ENCODE results near the gene MYBPC2.

Gene MYBPC2

GRCh38 chr19:50406829-50407228 lies 25.9 kb upstream of the MYBPC2 start:
- DNase-seq (ENCODE audit: extremely low read depth, insufficient read length) = no peak
- TF ChIP-seq CTCF (IDR thresholded peaks at IDR 0.05; ENCODE audit: insufficient read depth, low read length, poor library complexity, severe bottlenecking) = no peak
- H3K36me3 ChIP-seq (ENCODE audit: control insufficient read depth, insufficient read depth, low read length) = peaks cover 29% of the 10 kb centered on the region
- H3K4me3 ChIP-seq (replicated peaks; ENCODE audit: low read depth, low read length) = no peak overlapping the region
- no peaks in the 10 kb centered on the region for H3K27me3 ChIP-seq (replicated peaks; ENCODE audit: control insufficient read depth, insufficient read depth, low read length)

- no peak for DNase-seq (ENCODE audit: extremely low read depth, insufficient read length)
- Histone ChIP-seq H3K4me3 (replicated peaks; ENCODE audit: low read depth, low read length) (no peak overlapping the region), H3K27me3 (replicated peaks; ENCODE audit: control insufficient read depth, insufficient read depth, low read length) (no peaks in the 10 kb centered on the region), H3K36me3 (ENCODE audit: control insufficient read depth, insufficient read depth, low read length) (peaks cover 16% of the 10 kb centered on the region)
- no peak for TF ChIP-seq CTCF (IDR thresholded peaks at IDR 0.05; ENCODE audit: insufficient read depth, low read length, poor library complexity, severe bottlenecking)
Measured at GRCh38 chr19:50409347-50409746, 23.3 kb upstream of the MYBPC2 start.

GRCh38 chr19:50410109-50410508 lies 22.6 kb upstream of the MYBPC2 start:
- Histone ChIP-seq H3K36me3 (ENCODE audit: control insufficient read depth, insufficient read depth, low read length) (peaks cover 16% of the 10 kb centered on the region), H3K27me3 (replicated peaks; ENCODE audit: control insufficient read depth, insufficient read depth, low read length) (no peaks in the 10 kb centered on the region), H3K4me3 (replicated peaks; ENCODE audit: low read depth, low read length) (no peak overlapping the region)
- no peak for DNase-seq (ENCODE audit: extremely low read depth, insufficient read length)
- no peak for TF ChIP-seq CTCF (IDR thresholded peaks at IDR 0.05; ENCODE audit: insufficient read depth, low read length, poor library complexity, severe bottlenecking)

GRCh38 chr19:50412419-50412818 lies 20.3 kb upstream of the MYBPC2 start:
- no peak for DNase-seq (ENCODE audit: extremely low read depth, insufficient read length)
- TF ChIP-seq CTCF (IDR thresholded peaks at IDR 0.05; ENCODE audit: insufficient read depth, low read length, poor library complexity, severe bottlenecking) = no peak
- Histone ChIP-seq H3K36me3 (ENCODE audit: control insufficient read depth, insufficient read depth, low read length) (peaks cover 13% of the 10 kb centered on the region), H3K4me3 (replicated peaks; ENCODE audit: low read depth, low read length) (no peak overlapping the region), H3K27me3 (replicated peaks; ENCODE audit: control insufficient read depth, insufficient read depth, low read length) (no peaks in the 10 kb centered on the region)

GRCh38 chr19:50413096-50413495 lies 19.6 kb upstream of the MYBPC2 start:
- no peak for DNase-seq (ENCODE audit: extremely low read depth, insufficient read length)
- no peak overlapping the region for H3K4me3 ChIP-seq (replicated peaks; ENCODE audit: low read depth, low read length)
- no peak for TF ChIP-seq CTCF (IDR thresholded peaks at IDR 0.05; ENCODE audit: insufficient read depth, low read length, poor library complexity, severe bottlenecking)
- H3K36me3 ChIP-seq (ENCODE audit: control insufficient read depth, insufficient read depth, low read length) = peaks cover 13% of the 10 kb centered on the region
- no peaks in the 10 kb centered on the region for H3K27me3 ChIP-seq (replicated peaks; ENCODE audit: control insufficient read depth, insufficient read depth, low read length)

- Histone ChIP-seq H3K27me3 (replicated peaks; ENCODE audit: control insufficient read depth, insufficient read depth, low read length) (no peaks in the 10 kb centered on the region), H3K4me3 (replicated peaks; ENCODE audit: low read depth, low read length) (no peak overlapping the region), H3K36me3 (ENCODE audit: control insufficient read depth, insufficient read depth, low read length) (peaks cover 13% of the 10 kb centered on the region)
- DNase-seq (ENCODE audit: extremely low read depth, insufficient read length) = no peak
- no peak for TF ChIP-seq CTCF (IDR thresholded peaks at IDR 0.05; ENCODE audit: insufficient read depth, low read length, poor library complexity, severe bottlenecking)
Measured at GRCh38 chr19:50413531-50413930, 19.2 kb upstream of the MYBPC2 start.
